HG03571 (cell line): Measurements from ENCODE around the gene CREM.

ENCODE experiments used
- ATAC-seq: cut with Tn5 transposase; IDR thresholded peaks from one replicate; pipeline ENCODE4 v1.9.1; 2021; ENCODE audit not compliant: unreplicated experiment

CREM gene

DNA sequence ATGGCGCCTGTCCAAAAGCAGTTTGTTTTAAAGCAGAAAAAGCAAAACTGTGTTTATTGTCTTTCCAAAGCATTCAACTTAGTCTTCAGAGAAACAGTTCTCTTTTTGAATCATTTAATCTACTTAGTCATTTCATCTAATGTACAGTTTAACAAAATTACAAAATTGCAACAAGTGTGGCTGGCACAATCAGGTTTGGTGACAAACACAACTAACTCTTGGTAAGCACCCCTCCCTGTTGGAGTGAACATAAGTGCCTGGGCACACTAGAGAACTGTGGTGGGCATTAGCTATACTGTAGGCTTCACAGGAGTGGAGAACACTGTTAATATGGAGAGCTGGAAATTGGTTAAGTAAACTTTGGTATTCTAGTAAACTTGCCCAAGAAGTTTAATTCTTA lies 6.9 kb downstream of the CREM start:
- ATAC-seq = no peak

GRCh38 chr10:35135861-35136260 lies 9.2 kb downstream of the CREM start:
- no peak for ATAC-seq

GRCh38 chr10:35136263-35136815 lies 9.7 kb downstream of the CREM start:
- peak; percentile 37 for ATAC-seq

GRCh38 chr10:35140126-35140525 lies 13.5 kb downstream of the CREM start:
- no peak for ATAC-seq

DNA sequence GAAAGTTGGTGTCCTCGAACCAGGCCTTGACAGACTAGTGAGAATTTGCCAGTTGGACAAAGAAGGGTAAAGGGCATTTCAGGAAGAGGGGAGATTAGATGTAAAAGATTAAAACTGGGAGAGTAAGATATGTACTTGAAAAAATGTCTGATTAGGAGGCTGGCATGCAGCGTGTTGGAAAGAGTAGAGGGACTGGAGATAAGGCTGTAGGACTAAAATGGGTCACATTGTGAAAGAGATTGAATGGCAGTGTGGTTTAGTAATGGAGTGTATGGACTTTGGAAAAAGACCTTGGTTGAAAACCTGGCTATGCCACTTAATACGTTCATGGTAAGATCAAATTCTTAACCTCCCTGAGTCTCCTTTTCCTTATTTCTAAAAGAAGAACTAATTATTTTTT lies 14.1 kb downstream of the CREM start:
- ATAC-seq = no peak

- no peak for ATAC-seq
These were observed 23.7 kb downstream of the CREM start for GRCh38 chr10:35150308-35150707.

GRCh38 chr10:35152992-35153391 lies 26.3 kb downstream of the CREM start:
- ATAC-seq = no peak

DNA sequence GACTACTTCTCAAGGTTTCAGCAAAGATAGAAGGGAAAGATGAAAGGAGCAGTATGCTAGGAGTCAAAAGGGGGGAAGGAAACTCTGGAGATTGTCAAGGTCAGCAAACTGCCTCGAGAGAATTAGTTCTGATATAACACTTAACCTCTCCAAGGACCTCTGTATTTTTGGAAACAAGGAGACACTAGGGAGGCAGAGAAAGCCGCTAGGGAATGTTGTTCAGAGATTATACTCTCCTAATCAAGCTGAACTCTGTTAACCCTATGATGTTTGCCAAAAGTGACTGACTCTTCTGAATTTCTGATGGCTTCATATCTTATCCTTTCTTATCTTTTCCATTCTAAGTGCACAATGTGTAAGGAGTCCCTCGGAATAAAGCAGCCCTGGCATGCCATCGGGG lies 27.1 kb downstream of the CREM start:
- no peak for ATAC-seq

DNA sequence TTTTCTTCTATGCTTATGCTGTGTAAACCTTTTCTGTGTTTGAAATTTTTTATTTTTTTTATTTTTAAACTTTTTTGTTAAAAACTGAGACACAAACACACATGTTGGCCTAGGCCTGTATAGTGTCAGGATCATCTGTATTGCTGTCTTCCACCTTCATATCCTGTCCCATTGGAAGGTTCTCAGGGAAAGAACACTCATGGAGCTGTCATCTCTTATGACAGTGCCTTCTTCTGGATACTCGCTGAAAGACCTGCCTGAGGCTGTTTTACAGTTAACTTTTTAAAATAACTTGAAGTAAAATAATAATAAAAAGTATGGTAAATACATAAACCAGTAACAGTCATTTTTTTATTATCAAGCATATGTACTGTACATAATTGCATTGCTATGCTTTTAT lies 34.1 kb downstream of the CREM start:
- no peak for ATAC-seq

DNA sequence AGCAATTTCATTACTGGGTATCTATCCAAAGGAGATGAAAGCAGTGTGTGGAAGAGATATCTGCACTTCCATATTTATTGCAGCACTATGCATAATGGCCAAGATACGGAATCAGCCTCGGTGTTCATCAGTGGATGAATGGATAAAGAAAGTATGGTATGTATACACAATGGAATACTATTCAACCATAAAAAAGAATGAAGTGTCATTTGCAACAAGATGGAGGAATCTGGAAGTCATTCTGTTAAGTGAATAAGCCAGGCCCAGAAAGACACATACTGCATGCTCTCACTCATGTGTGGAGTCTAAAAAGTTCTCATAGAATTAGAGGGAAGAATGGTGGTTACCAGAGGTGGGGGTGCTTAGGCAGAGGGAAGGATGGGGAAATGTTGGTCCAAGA lies 35.3 kb downstream of the CREM start:
- ATAC-seq = no peak

DNA sequence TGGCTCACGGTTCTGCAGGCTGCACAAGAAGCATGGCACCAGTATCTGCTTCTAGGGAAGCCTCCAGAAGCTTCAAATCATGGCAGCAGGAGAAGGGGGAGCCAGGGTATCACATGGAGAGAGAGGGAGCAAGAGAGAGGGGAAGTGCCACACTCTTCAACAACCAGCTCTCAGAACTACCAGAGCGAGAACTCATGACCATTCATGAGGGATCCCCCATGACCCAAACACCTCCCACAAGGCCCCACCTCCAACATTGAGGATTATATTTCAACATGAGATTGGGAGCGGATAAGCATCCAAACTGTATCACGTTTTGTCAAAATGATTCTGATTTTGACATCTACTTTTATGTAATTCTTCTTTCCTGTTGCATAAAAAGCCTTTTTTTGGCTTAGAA lies 38.5 kb downstream of the CREM start:
- ATAC-seq = no peak

- ATAC-seq = no peak
These were observed 39.2 kb downstream of the CREM start for GRCh38 chr10:35165811-35166210.

DNA sequence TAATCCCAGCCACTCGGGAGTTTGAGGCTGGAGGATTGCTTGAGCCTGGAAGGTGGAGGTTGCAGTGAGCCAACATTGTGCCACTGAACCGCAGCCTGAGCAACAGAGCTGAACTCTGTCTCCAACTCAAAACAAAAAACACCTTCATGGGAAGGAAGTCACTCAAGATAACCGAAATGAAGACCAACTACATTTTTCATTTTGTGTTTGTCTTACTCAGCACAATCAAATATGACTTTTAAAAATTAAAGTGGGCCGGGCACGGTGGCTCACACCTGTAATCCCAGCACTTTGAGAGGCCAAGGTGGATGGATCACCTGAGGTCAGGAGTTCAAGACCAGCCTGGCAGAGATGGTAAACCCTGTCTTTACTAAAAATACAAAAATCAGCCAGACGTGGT lies 40.0 kb downstream of the CREM start:
- ATAC-seq = no peak

DNA sequence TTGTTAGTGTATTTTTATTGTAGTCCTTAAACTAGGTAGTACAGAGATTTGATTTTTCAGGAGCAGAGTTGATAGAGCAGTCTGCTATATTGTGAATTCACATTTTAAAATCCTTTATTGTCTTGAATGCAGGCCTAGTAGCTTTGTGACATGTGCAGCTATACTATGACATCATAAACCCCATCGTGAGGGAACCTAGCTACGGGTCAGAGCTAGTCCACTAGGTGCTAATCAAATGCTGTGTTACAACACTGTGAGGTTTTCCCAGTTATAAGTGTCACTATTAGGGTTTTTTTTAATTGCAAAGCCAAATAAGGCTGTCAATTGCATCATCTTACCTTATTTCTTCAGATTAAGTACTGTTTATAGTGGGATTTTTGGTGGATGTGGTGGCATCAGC lies 40.7 kb downstream of the CREM start:
- ATAC-seq = no peak

DNA sequence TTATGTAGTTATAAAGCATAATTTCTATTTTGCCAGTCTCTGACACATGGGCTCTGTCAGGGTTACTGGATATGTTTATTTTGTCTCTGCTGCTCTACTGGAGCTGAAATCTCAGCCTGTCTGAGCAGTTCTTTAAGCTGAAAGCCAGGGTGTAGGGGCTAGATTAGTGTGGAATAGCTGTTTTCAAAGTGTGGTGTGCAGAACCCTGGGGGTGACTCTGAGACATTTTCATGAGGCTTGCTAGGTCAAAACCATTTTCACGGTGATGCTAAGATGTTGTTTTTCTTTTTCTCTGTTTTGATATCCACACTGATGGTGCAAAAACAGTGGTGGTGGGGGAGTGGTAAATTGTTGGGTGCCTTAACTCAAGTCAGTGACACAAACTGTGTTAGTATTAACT lies 45.5 kb downstream of the CREM start:
- no peak for ATAC-seq

DNA sequence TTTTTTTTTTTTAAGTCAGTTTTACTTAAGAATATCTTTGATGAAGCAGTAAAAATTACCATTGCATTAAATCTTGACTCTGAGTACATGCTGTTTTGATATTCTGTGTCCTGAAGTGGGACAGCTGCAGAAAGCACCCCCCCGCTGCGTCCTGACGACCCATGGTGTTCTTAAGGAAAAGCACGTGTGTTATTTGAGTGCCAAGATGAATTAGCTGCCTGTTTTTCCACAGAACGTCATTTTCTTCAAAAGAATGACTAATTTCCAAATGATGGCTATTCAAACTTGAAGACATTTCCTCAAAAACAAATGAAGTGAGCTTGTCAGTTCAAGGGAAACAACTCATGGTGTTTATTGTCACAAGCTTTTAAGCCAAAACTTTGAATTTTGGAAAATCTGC lies 45.9 kb downstream of the CREM start:
- ATAC-seq = no peak

GRCh38 chr10:35178331-35178730 lies 51.7 kb downstream of the CREM start:
- ATAC-seq = no peak

GRCh38 chr10:35182631-35183510 lies 56.2 kb downstream of the CREM start:
- ATAC-seq = no peak

GRCh38 chr10:35184527-35185171 lies 58.0 kb downstream of the CREM start:
- peak; percentile 64 for ATAC-seq

DNA sequence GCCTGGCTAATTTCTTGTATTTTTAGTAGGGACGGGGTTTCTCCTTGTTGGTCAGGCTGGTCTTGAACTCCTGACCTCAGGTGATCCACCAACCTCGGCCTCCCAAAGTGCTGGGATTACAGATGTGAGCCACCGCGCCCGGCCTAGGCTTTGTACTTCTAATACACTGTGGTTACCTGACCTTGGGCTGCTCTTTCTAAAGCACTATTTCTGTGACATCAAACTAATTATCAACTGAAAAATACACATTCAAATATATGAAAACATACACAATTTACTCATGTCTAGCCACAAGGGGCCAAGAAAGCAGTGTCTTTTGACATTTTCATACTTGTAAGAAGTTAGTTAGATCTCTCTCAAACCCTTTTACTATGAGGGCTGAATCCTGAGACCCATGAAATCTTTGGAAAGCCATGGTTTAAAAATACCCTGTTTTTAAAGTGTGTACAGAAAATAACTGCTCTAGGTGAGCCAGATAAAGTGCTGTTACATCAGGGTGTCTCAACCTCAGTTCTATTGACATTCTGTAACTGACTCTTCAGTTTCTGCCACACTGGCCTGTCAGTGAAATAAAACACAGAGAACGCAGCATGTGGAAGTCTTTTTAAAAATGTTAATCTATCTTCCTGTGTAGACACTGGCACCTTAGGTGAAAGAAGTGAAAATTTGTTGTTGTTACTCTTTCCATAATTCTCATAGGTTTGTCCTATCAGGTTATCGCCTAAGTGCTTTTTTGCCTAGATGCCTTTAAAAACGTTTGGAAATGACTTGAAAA lies 58.8 kb downstream of the CREM start:
- ATAC-seq = no peak

DNA sequence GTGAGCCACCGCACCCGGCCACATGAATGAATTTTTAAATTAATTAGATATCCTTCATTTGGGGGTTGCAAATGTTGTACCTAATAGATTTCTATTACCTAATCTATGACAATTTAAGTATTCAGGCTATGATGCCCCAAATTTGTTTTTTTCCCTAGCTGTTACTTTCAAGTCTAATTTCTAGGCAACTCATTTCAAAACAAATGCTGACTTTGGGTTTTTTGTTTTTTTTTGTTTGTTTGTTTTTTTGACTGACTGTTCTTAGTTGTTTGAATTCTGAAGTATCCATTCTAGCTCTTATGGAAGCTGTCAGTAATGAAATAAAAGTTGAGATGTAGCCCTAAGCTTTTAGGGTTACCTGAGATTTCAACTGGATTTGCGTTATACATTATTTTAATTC lies 62.3 kb downstream of the CREM start:
- no peak for ATAC-seq

GRCh38 chr10:35191523-35191922 lies 64.9 kb downstream of the CREM start:
- no peak for ATAC-seq
